Stimulated activated CD8-positive, alpha-beta memory T cell treated with anti-CD3 and anti-CD28 coated beads, Interleukin-4, amount 100 ng/mL, for 24 hours (primary cell): ENCODE results near the gene RPL39.
"Not testable (repeated sequence)": the region's sequence is repeated elsewhere in the genome, so short reads cannot be mapped to it uniquely, and the experiment has no call there.

Source experiments
- DNase-seq: peaks from one replicate; pipeline ENCODE4 v3.0.0-alpha.2; 2020; ENCODE audit warnings: low read depth

Gene RPL39

GRCh38 chrX:119791437-119792231, at the start of gene RPL39:
Gene RPL39, minus strand, starts transcription at chrX:119791630. Its CDS starts 54 bp downstream, at chrX:119791576.
- peak; percentile 69 for DNase-seq

GRCh38 chrX:119833905-119834304, 42.5 kb upstream of the RPL39 start:
- DNase-seq: no peak

GRCh38 chrX:119828446-119828845, 37.0 kb upstream of the RPL39 start:
- DNase-seq: no peak

- no peak for DNase-seq
Measured at GRCh38 chrX:119826399-119826959, 35.0 kb upstream of the RPL39 start.

- DNase-seq: not testable (repeated sequence)
Measured at GRCh38 chrX:119824221-119824620, 32.8 kb upstream of the RPL39 start.

GRCh38 chrX:119821703-119822102, 30.3 kb upstream of the RPL39 start:
- not testable (repeated sequence) for DNase-seq

- no peak for DNase-seq
Measured at GRCh38 chrX:119817130-119817690, 25.8 kb upstream of the RPL39 start.

GRCh38 chrX:119816300-119816699, 24.9 kb upstream of the RPL39 start:
- no peak for DNase-seq

- no peak for DNase-seq
Measured at GRCh38 chrX:119809185-119809666, 17.8 kb upstream of the RPL39 start.

- not testable (repeated sequence) for DNase-seq
Measured at GRCh38 chrX:119808461-119808860, 17.0 kb upstream of the RPL39 start.

- no peak for DNase-seq
Measured at GRCh38 chrX:119802546-119802945, 11.1 kb upstream of the RPL39 start.

- no peak for DNase-seq
Measured at GRCh38 chrX:119801253-119802221, 10.1 kb upstream of the RPL39 start.

GRCh38 chrX:119790977-119791436, 423 bp downstream of the RPL39 start:
- peak; percentile 22 for DNase-seq

- DNase-seq: peak; percentile 37
Measured at GRCh38 chrX:119784747-119785446, 6.5 kb downstream of the RPL39 start.

GRCh38 chrX:119783026-119783425, 8.4 kb downstream of the RPL39 start:
- no peak for DNase-seq

- no peak for DNase-seq
Measured at GRCh38 chrX:119778829-119779228, 12.6 kb downstream of the RPL39 start.

- no peak for DNase-seq
Measured at GRCh38 chrX:119775517-119776238, 15.8 kb downstream of the RPL39 start.

GRCh38 chrX:119769388-119769787, 22.0 kb downstream of the RPL39 start:
- DNase-seq: not testable (repeated sequence)

GRCh38 chrX:119768436-119768835, 23.0 kb downstream of the RPL39 start:
- DNase-seq: not testable (repeated sequence)

- DNase-seq: no peak
Measured at GRCh38 chrX:119763836-119764387, 27.5 kb downstream of the RPL39 start.
